Melanocyte of skin (primary cell): Measurements from ENCODE around the gene NPY5R. TPM values are rescaled to one million over a fixed set of nuclear protein-coding genes. Genes with fewer than 3 reads are reported as not detected.

Source experiments
- total RNA-seq, 2 donors: library from RNA; depleted of rRNA; stranded (reverse); fragments of >200 nt; gene quantifications; 2 replicates each; pipeline ENCODE4 v1.2.3, GENCODE V29; 2012

NPY5R gene
- total RNA-seq: not detected

DNA sequence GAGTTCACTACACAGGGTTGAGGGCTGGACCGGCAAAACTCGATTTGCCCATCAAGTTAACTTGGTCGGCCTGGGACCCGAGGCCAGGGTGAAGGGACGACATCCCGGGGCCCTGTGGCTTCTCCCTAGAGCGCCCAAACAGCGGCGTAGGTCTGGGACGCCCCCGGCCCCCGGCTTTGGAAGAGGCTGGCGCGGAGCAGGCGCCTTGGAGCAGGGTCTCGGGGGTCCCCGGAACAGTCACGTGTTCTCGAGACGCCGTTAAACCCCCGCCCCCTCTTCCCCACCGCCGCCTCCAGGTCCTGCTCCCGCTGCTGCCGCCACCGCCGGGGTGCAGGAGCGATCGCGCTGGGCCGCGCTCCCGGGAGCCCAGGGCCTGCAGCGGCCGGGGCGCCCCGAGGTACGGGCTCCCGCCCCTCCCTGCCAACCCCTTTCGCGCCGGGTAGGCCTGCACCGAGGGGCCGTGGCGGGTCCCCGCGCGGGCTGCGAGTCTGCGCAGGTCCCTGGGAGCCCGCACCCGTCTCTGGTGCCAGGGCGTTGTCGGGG is at the start of gene NPY5R:
Gene NPY5R, plus strand, starts transcription at position 289 of the 543 bp plus-strand sequence. CDS start 6,382 bp downstream, outside the sequence.

DNA sequence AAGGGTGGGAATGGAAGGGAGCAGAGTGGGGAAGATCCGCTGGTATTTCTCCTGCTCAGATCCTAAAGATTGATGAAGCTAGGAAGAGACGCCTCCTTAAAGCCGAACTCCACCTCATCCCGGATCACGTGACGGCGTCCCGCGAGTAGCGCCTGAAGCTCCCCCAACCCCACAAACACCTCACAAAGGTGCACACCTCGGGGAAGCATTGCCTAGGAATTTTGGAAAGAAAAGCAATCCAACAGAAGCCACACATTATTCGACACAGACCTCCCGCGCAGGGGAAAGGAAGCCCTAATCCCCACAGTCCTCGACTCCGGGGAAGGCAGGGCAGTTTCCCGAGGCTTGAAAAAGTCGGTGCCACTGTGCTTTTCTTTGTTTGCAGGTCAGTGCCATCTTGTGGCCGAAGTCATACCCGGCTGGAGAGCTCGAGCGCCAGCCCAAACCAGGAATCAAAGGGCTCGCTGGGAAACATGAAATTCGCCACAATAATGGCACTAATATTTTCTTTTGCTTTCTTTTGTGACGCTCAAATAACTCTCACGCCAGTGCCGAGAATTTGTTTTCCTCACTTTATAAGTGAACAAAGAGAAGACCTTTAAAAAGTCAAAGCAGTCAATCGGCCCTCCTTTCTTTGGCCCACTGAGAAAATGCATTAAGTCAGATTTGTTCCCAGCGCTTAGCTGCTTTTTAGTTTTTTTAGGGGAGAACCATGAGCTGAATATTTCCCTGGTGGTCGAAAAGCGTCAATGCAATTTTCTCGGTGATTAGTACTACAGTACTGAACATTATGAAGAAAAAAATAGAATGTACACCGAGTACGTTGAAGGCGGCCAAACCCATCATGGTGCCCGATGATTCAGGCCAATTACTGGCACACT is 10.9 kb upstream of the NPY5R start, which contains the start of gene NPY1R:
Gene NPY1R, minus strand, starts transcription at position 71 of the 881 bp plus-strand sequence. CDS start 6,042 bp downstream, outside the sequence.

Other genes starting within 250 kb of the NPY5R start
- 10 to 100 TPM in 1 of 2 donors, 1 to 10 TPM in 1; 8.6 to 10.7 TPM for gene NAF1, start 177.0 kb upstream of the NPY5R start, total RNA-seq
- gene NPY1R, start 11.3 kb upstream of the NPY5R start, total RNA-seq: not detected
- gene TKTL2, start 129.9 kb downstream of the NPY5R start, total RNA-seq: not detected
- gene TMA16, start 150.8 kb downstream of the NPY5R start, total RNA-seq: 10 to 100 TPM; 17.2 to 28.6 TPM